Upper lobe of left lung (tissue), 4 donors: ENCODE results near the gene KCNF1.

Source experiments
- CTCF ChIP-seq, 6 experiments: fragments of 450-650 bp in 4 of 6; fragments of 200-600 bp in 2 of 6; sonication (generic) in 2 of 6; IDR thresholded peaks; one replicate each; pipeline ENCODE4 v1.5.1; 2016 to 2019; ENCODE audit warnings: antibody characterized with exemption in 6 of 6
- EP300 ChIP-seq, 4 donors: sonication (generic); formaldehyde crosslinking; IDR thresholded peaks; one replicate each; pipeline ENCODE4 v1.5.1; 2017; ENCODE audit warnings: antibody characterized with exemption in 4 of 4, control low read depth in 2 of 4

DNA sequence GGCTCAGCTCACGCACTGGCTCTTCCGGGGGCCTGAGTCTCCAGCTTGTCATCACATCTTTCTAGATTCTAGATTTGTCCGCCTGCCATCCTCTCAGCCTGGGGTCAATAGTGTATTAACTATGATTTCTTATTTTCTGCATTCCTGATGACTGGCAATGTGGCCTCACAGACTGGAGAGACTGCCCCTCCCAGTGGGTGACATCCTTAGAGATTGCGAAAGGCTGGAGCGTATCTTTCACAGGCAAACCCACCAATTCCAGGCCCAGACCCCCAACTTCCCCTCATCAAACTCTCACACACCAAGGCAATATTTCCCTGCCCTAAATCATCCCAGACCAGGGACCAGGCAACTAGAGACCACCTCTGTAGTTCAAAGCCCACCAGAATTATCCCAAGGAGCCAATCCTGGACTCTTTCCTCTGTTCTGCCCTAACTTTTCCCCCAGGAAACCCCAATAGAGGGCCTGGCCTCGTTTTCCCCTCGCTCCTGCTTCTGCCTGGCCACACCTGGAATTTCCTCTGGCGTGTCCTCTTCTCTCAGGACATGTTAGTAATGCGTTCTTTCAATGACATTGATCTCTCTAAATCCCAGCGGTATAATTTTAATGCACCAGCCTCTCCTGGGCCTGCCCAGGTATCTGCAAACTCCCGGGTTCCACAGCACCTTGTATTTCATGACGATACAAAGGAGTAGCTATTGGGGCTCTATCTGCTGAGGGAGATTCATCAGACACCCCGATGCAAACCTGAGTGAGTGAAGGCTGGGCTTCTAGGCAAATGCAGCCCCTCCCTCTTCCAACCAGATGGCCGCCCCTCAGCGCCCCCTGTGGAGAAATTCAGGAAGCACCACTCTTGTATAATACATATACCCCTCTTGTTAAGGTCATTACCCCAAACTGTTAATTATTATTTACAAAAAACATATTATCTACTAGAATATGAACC is 2.4 kb upstream of the KCNF1 start:
- TF ChIP-seq CTCF (IDR thresholded peaks at IDR 0.05) (no peak), EP300 (IDR thresholded peaks at IDR 0.05) (no peak)
